DOHH2 (cell line): Measurements from ENCODE around the gene SPAAR.

Experiments
- H3F3A ChIP-seq: fragments of 200-600 bp; sonication (generic), shearing (Covaris generic); 2 replicates; pipeline ENCODE4 v1.6.0; 2016; ENCODE audit warnings: antibody characterized with exemption, mild to moderate bottlenecking; ENCODE audit not compliant: control insufficient read depth, insufficient read depth
- H3K27ac ChIP-seq: fragments of 200-600 bp; sonication (generic); 2 replicates; pipeline ENCODE4 v1.5.1; 2014; ENCODE audit warnings: low read depth, mild to moderate bottlenecking, low read length, moderate library complexity
- H3K27me3 ChIP-seq: fragments of 200-600 bp; sonication (generic); 2 replicates; pipeline ENCODE4 v1.6.1; 2014; ENCODE audit warnings: mild to moderate bottlenecking, low read length, mixed read lengths; ENCODE audit not compliant: control insufficient read depth
- H3K36me3 ChIP-seq: fragments of 200-600 bp; sonication (generic); 2 replicates; pipeline ENCODE4 v1.6.1; 2014; ENCODE audit warnings: mild to moderate bottlenecking, low read length, moderate library complexity, mixed read lengths; ENCODE audit not compliant: control insufficient read depth
- H3K4me1 ChIP-seq: fragments of 200-600 bp; sonication (generic); 2 replicates; pipeline ENCODE4 v1.6.1; 2014; ENCODE audit warnings: mild to moderate bottlenecking, low read length, mixed read lengths; ENCODE audit not compliant: control insufficient read depth
- H3K4me2 ChIP-seq: fragments of 200-600 bp; sonication (generic); 2 replicates; pipeline ENCODE4 v1.6.0; 2014; ENCODE audit warnings: mild to moderate bottlenecking, low read length, moderate library complexity
- H3K4me3 ChIP-seq: fragments of 200-600 bp; sonication (generic); 2 replicates; pipeline ENCODE4 v1.5.1; 2014; ENCODE audit warnings: mild to moderate bottlenecking, low read length, mixed read lengths
- H3K79me2 ChIP-seq: fragments of 200-600 bp; sonication (generic); 2 replicates; pipeline ENCODE4 v1.6.1; 2014; ENCODE audit warnings: mild to moderate bottlenecking, low read length, mixed read lengths; ENCODE audit not compliant: control insufficient read depth
- H3K9me2 ChIP-seq: fragments of 200-600 bp; sonication (generic); replicated peaks from 2 replicates; pipeline ENCODE4 v1.6.1; 2014; ENCODE audit warnings: mild to moderate bottlenecking, low read length, mixed read lengths; ENCODE audit not compliant: control insufficient read depth
- H3K9me3 ChIP-seq: fragments of 200-600 bp; sonication (generic); 2 replicates; pipeline ENCODE4 v1.6.1; 2014; ENCODE audit warnings: antibody characterized with exemption, low read length, mixed read lengths; ENCODE audit not compliant: control insufficient read depth, insufficient read depth
- H4K20me1 ChIP-seq: fragments of 200-600 bp; sonication (generic); 2 replicates; pipeline ENCODE4 v1.6.0; 2014; ENCODE audit warnings: low read depth, mild to moderate bottlenecking, antibody characterized with exemption, low read length, moderate library complexity; ENCODE audit not compliant: control insufficient read depth, insufficient read depth
- EZH2phosphoT487 ChIP-seq: fragments of 200-600 bp; sonication (generic); IDR thresholded peaks from 2 replicates; pipeline ENCODE4 v1.6.1; 2017; ENCODE audit warnings: borderline replicate concordance, mild to moderate bottlenecking, antibody characterized with exemption, low read length, moderate library complexity, mixed read lengths
- TF ChIP-seq, protein P1 (sequence below): fragments of 200-600 bp; sonication (generic); IDR thresholded peaks from one replicate; pipeline ENCODE4 v1.5.1; 2014; ENCODE audit warnings: antibody characterized with exemption, mild to moderate bottlenecking, low read depth, low read length; ENCODE audit not compliant: poor library complexity, severe bottlenecking

Gene SPAAR

GRCh38 chr9:35918780-35919179 is 9.5 kb downstream of the SPAAR start:
- H3K9me2 ChIP-seq = no peaks in the 10 kb centered on the region
- no peak for TF ChIP-seq EZH2phosphoT487
- TF ChIP-seq, protein P1, sequence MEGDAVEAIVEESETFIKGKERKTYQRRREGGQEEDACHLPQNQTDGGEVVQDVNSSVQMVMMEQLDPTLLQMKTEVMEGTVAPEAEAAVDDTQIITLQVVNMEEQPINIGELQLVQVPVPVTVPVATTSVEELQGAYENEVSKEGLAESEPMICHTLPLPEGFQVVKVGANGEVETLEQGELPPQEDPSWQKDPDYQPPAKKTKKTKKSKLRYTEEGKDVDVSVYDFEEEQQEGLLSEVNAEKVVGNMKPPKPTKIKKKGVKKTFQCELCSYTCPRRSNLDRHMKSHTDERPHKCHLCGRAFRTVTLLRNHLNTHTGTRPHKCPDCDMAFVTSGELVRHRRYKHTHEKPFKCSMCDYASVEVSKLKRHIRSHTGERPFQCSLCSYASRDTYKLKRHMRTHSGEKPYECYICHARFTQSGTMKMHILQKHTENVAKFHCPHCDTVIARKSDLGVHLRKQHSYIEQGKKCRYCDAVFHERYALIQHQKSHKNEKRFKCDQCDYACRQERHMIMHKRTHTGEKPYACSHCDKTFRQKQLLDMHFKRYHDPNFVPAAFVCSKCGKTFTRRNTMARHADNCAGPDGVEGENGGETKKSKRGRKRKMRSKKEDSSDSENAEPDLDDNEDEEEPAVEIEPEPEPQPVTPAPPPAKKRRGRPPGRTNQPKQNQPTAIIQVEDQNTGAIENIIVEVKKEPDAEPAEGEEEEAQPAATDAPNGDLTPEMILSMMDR = no peak

DNA sequence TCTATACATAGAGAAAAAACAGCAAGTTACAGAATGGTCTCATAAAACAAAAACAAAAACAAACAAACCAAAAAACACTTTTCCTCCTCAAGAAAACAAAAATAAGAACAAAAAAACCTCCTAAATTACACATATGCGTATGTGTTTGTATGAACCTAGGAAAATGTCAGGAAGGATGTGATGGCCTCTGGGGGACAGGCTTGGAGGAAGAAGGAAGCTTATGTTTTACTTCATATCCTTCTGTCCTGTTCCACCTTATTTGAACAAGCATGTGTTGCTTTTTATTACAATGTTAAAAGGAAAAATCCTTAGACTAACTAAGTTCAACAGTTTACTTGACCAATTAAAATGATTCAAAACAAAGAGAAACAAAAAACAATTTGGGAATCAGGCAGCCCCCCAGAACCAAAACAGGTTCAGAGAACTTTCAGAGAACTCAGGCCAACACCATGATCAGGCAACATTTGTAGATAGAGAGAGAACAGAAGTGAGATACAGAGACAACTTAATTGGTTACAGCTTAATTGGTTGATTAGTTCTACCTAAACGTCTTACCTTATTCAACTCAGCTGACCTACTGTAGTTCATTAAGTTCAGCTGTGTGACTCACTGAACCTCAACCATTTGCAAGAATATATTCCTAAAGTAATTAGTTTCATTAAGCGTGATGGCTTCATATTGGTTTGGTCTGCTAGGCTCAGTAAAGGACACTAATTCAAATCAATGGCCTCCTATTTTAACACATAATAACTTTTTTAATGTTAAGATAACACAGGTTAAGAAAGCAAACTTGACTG is 10.1 kb downstream of the SPAAR start:
- no peaks in the 10 kb centered on the region for H4K20me1 ChIP-seq
- H3K4me2 ChIP-seq = no peak overlapping the region
- no peaks in the 10 kb centered on the region for H3F3A ChIP-seq
- H3K27me3 ChIP-seq = peaks cover 10% of the 10 kb centered on the region
- H3K79me2 ChIP-seq = no peaks in the 10 kb centered on the region
- no peak overlapping the region for H3K27ac ChIP-seq
- 0 out of 2 replicates have a peak, but pooled peaks cover 3% of the 10 kb centered on the region for H3K4me1 ChIP-seq
- no peak overlapping the region for H3K4me3 ChIP-seq
- H3K9me2 ChIP-seq = no peaks in the 10 kb centered on the region
- TF ChIP-seq EZH2phosphoT487 = no peak
- TF ChIP-seq, protein P1 = no peak
- H3K9me3 ChIP-seq = no peaks in the 10 kb centered on the region
- H3K36me3 ChIP-seq = no peaks in the 10 kb centered on the region

More at GRCh38 chr9:35918780-35919179, 9.5 kb downstream of the SPAAR start:
- no peaks in the 10 kb centered on the region for H3K36me3 ChIP-seq
- H3K9me3 ChIP-seq = no peaks in the 10 kb centered on the region
- no peak overlapping the region for H3K4me3 ChIP-seq
- H3K27me3 ChIP-seq = peaks cover 9% of the 10 kb centered on the region
- no peak overlapping the region for H3K27ac ChIP-seq
- H3K4me1 ChIP-seq = 0 out of 2 replicates have a peak, but pooled peaks cover 3% of the 10 kb centered on the region
- H4K20me1 ChIP-seq = no peaks in the 10 kb centered on the region
- no peaks in the 10 kb centered on the region for H3K79me2 ChIP-seq
- no peak overlapping the region for H3K4me2 ChIP-seq
- H3F3A ChIP-seq = no peaks in the 10 kb centered on the region

GRCh38 chr9:35920051-35920620 is 10.8 kb downstream of the SPAAR start:
- Histone ChIP-seq H3K27ac (no peak overlapping the region), H4K20me1 (no peaks in the 10 kb centered on the region), H3K9me2 (no peaks in the 10 kb centered on the region), H3K79me2 (no peaks in the 10 kb centered on the region), H3K9me3 (no peaks in the 10 kb centered on the region), H3K27me3 (peaks cover 10% of the 10 kb centered on the region), H3K4me2 (no peak overlapping the region), H3F3A (no peaks in the 10 kb centered on the region), H3K4me1 (0 out of 2 replicates have a peak, but pooled peaks cover 3% of the 10 kb centered on the region), H3K4me3 (no peak overlapping the region), H3K36me3 (no peaks in the 10 kb centered on the region)
- TF ChIP-seq EZH2phosphoT487 = no peak
- TF ChIP-seq, protein P1 = no peak
